Lung (tissue), 12 donors: ENCODE results near the gene ZNF236. TPM values are rescaled to one million over a fixed set of nuclear protein-coding genes. Genes with fewer than 3 reads are reported as not detected.

ENCODE experiments used
- ATAC-seq: fragments of 200-7000 bp; cut with Tn5 transposase; one replicate; pipeline ENCODE4 v1.9.1; 2020; ENCODE audit warnings: moderate number of reproducible peaks; ENCODE audit not compliant: insufficient read depth, low FRiP score
- DNase-seq, 3 donors: peaks; one replicate each; pipeline ENCODE4 v3.0.0-alpha.2; 2013 to 2017
- H3K27ac ChIP-seq, 2 donors: one replicate each; pipeline ENCODE4 v1.5.1; 2013; ENCODE audit warnings: mild to moderate bottlenecking in 2 of 2, moderate library complexity in 2 of 2, control low read depth in 1 of 2, inconsistent platforms in 1 of 2, low read depth in 1 of 2, low read length in 1 of 2
- H3K27me3 ChIP-seq, 3 donors: one replicate each; pipeline ENCODE4 v1.5.1; 2013; ENCODE audit warnings: low read length in 2 of 3; ENCODE audit not compliant: control insufficient read depth in 3 of 3, insufficient read depth in 3 of 3
- H3K36me3 ChIP-seq, 4 donors: one replicate each; pipeline ENCODE4 v1.5.1; 2013; ENCODE audit warnings: low read length in 4 of 4, mild to moderate bottlenecking in 1 of 4, moderate library complexity in 1 of 4; ENCODE audit not compliant: control insufficient read depth in 4 of 4, insufficient read depth in 4 of 4
- H3K4me1 ChIP-seq, 5 donors: one replicate each; pipeline ENCODE4 v1.5.1; 2013; ENCODE audit warnings: low read length in 5 of 5, mild to moderate bottlenecking in 2 of 5, moderate library complexity in 1 of 5; ENCODE audit not compliant: control insufficient read depth in 5 of 5, insufficient read depth in 5 of 5
- H3K4me3 ChIP-seq: one replicate; pipeline ENCODE4 v1.5.1; 2013; ENCODE audit warnings: mild to moderate bottlenecking, control low read depth, moderate library complexity
- H3K9ac ChIP-seq, 2 donors: one replicate each; pipeline ENCODE4 v1.5.1; 2013; ENCODE audit warnings: low read length in 2 of 2, control low read depth in 1 of 2; ENCODE audit not compliant: insufficient read depth in 1 of 2
- H3K9me3 ChIP-seq, 4 donors: one replicate each; pipeline ENCODE4 v1.5.1; 2013; ENCODE audit warnings: low read length in 3 of 4, mild to moderate bottlenecking in 1 of 4, moderate library complexity in 1 of 4; ENCODE audit not compliant: control insufficient read depth in 4 of 4, insufficient read depth in 3 of 4
- WGBS, 2 donors: extraction: QIAGEN DNeasy Blood & Tissue Kit; methylation state at CpG; one replicate each; pipeline ENCODE4 v1.1.7; 2013; 5-methylcytosine and 5-hydroxymethylcytosine counted together
- polyA plus RNA-seq, 2 donors: library from polyadenylated mRNA; stranded (reverse); fragments of 200-250 nt; gene quantifications; one replicate each; pipeline ENCODE4 v1.2.1, GENCODE V29; 2013
- total RNA-seq, 2 donors: library from RNA; depleted of rRNA in 1 of 2; stranded (reverse); fragments of >200 nt in 1 of 2; gene quantifications; one replicate each; pipeline ENCODE4 v1.2.1, GENCODE V29; 2014 to 2021
- TF ChIP-seq, protein P1 (sequence below): IDR thresholded peaks from 2 replicates; pipeline ENCODE4 v1.5.1; 2012; ENCODE audit warnings: mild to moderate bottlenecking; ENCODE audit errors: control extremely low read depth, extremely low read depth
- donor health status: control.
- donor health status: control.
- donor health status: Bipolar disorder and iron deficiency.
- donor health status: healthy.
- donor health status: DM: yes; HTN: yes; CAD: no.

Gene ZNF236
- total and polyA plus RNA-seq, 4 donors = 2.4 to 23.1 (median 8.8) TPM

DNA sequence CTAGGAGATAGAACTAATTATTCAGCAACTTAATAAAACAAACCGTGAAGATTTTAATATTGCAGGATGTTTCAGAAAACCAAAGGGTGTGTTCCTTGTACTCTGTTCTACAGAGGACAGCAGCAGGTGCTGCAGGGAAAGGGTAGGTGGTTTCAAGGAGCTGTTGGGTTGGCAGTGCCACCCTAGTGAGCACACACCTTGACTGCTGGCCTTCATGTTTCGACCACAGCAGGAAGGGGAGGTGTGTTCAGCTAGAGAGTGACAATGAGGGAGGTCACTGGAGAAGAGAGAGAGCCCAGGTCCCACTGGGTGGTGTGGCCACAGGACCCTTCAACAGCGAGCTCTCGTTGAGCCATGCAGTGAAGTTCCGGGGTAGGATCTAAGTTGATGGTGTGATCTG, 98.6 kb downstream of the ZNF236 start:
- H3K27ac ChIP-seq = no peak overlapping the region
- peaks cover 18 to 32% (median 22%) of the 10 kb centered on the region in 4 donors for H3K36me3 ChIP-seq
- H3K4me1 ChIP-seq = peaks cover 0 to 19% (median 0%) of the 10 kb centered on the region in 5 donors
- WGBS, 2 donors = 93 to 95% methylated on average over 5 of the region's 5 CpGs
- no peak overlapping the region for H3K4me3 ChIP-seq
- TF ChIP-seq, protein P1, sequence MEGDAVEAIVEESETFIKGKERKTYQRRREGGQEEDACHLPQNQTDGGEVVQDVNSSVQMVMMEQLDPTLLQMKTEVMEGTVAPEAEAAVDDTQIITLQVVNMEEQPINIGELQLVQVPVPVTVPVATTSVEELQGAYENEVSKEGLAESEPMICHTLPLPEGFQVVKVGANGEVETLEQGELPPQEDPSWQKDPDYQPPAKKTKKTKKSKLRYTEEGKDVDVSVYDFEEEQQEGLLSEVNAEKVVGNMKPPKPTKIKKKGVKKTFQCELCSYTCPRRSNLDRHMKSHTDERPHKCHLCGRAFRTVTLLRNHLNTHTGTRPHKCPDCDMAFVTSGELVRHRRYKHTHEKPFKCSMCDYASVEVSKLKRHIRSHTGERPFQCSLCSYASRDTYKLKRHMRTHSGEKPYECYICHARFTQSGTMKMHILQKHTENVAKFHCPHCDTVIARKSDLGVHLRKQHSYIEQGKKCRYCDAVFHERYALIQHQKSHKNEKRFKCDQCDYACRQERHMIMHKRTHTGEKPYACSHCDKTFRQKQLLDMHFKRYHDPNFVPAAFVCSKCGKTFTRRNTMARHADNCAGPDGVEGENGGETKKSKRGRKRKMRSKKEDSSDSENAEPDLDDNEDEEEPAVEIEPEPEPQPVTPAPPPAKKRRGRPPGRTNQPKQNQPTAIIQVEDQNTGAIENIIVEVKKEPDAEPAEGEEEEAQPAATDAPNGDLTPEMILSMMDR = no peak
- H3K9ac ChIP-seq = no peak overlapping the region
- no peak for DNase-seq
- H3K9me3 ChIP-seq = peaks cover 0 to 2% (median 0%) of the 10 kb centered on the region in 4 donors
- no peak for ATAC-seq
- no peaks in the 10 kb centered on the region for H3K27me3 ChIP-seq

DNA sequence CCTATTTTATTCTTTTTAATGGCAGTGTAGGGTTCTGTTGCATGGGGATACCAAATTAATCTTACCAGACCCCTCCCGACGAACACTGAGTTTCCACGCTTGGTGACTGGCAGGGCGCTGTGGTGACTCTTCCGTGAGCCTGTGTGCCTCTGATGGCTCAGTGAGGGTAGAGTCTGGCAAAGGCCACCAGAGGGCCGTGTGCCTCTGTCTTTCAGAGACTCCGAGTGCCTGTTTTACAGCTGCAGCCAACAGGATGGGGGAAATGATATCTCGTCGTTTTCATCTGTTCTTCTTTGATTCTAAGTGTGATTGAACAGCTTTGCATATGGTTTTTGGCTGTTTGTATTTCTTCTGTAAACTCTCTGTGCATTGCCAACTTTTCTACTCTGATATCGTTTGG, 99.8 kb downstream of the ZNF236 start:
- DNase-seq = peak; percentile 83 to 96 (median 93)
- ATAC-seq = no peak
- no peaks in the 10 kb centered on the region for H3K27me3 ChIP-seq
- H3K9me3 ChIP-seq = peaks cover 0 to 2% (median 0%) of the 10 kb centered on the region in 4 donors
- WGBS, 2 donors = 21 to 33% methylated on average over 10 of the region's 10 CpGs
- H3K36me3 ChIP-seq = peaks cover 13 to 29% (median 20%) of the 10 kb centered on the region in 4 donors
- no peak overlapping the region for H3K4me3 ChIP-seq
- TF ChIP-seq, protein P1 = peak; percentile 41
- H3K4me1 ChIP-seq = peaks cover 0 to 19% (median 0%) of the 10 kb centered on the region in 5 donors
- H3K27ac ChIP-seq = no peak overlapping the region
- no peak overlapping the region for H3K9ac ChIP-seq

DNA sequence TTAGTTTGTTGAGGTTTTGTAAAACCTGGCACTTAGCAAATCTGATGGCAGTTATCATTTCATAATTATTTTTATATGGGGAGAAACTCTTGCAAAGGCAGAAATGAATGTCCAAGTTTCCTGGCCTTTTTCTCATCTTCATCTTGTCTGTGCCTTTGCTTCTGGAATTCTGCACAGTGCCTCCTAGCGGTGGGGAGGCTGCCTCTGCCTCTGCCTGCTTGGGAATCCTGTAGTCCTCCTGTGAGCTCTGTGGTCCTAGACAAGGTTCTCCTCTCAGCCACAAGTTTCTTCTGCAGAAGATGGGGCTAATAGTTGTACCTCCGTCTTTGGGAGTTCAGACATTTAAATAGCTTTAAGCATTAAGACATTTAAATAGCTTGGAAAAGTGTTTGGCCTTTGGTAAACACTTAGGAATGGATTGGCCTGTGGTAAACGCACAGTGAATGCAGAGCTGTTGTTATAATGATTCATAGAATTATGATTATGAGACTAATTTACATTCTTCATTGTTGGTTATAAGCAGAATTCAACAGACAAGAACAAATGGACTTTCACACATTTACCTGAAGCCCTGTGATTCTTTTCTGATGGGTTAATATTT, 101.2 kb downstream of the ZNF236 start:
- peaks cover 0 to 19% (median 0%) of the 10 kb centered on the region in 5 donors for H3K4me1 ChIP-seq
- no peak overlapping the region for H3K27ac ChIP-seq
- H3K36me3 ChIP-seq = peaks cover 22 to 30% (median 25%) of the 10 kb centered on the region in 4 donors
- no peaks in the 10 kb centered on the region for H3K27me3 ChIP-seq
- no peak overlapping the region for H3K4me3 ChIP-seq
- ATAC-seq = no peak
- WGBS, 2 donors = 85 to 87% methylated on average over 3 of the region's 3 CpGs
- DNase-seq = no peak
- TF ChIP-seq, protein P1 = no peak
- peaks cover 0 to 2% (median 0%) of the 10 kb centered on the region in 4 donors for H3K9me3 ChIP-seq
- H3K9ac ChIP-seq = no peak overlapping the region
